ENCODE measurements around the gene DFFB.

Gene DFFB

GRCh38 chr1:3891329-3891865 is 34.1 kb downstream of the DFFB start:
- TF ChIP-seq GATA3 (IDR thresholded peaks at IDR 0.05; ENCODE audit: low read depth, low read length) (no peak), GATA2 (IDR thresholded peaks at IDR 0.05; ENCODE audit: low read depth, low read length) (no peak)

DNA sequence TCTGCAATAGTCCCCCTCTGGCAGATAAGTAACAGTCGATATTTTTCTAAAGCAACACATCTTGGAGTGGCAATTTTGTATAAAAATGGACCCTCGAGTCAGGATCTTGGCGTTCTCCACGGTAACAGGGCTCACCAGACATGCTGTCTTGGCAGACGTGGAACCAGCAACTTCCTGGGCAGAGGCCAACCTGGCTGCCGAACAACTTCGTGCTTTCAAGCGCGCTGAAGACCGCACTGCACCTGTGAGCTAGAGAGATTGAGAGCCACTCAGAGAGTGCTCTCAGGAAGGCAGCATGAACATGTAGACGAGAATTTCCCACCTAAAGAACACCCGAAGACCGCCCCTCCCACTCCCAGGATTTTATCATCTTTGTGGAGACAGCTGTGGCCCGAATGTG is 35.5 kb downstream of the DFFB start:
- TF ChIP-seq GATA3 (IDR thresholded peaks at IDR 0.05; ENCODE audit: low read depth, low read length) (no peak), GATA2 (IDR thresholded peaks at IDR 0.05; ENCODE audit: low read depth, low read length) (no peak)

- TF ChIP-seq GATA3 (IDR thresholded peaks at IDR 0.05; ENCODE audit: low read depth, low read length) (no peak), GATA2 (IDR thresholded peaks at IDR 0.05; ENCODE audit: low read depth, low read length) (no peak)
Observed at GRCh38 chr1:3893190-3893589, 35.9 kb downstream of the DFFB start.

DNA sequence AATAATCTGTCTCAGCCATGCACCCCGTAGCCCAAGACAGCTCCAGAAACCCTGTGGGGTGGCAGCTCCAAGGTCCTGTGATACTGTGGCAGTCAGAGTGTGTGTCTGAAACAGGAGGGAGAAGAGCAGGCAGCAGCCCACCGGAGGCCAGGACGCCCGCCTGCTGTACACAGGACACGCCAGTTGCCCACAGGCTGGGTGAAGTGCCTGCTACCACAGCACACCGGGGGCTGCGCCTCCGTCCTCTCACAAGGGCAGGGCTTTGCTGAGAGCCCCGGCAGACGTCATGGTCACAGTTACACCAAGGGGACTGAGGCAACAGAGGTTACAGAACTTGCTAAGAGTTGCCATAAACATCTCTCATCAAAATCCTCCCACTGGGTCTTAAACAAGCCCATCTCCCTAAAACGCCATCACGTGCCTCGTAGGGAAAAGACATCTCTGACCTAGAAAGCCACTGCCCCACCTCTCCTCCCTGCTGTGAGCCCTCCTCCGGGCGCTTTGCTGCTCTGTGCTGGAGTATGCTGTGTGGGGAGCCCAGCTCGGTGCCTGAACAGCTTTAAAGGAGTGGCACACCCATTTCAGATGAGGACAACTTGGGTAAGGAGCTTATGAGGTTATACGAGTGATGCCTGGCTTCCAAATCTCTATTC is 37.5 kb downstream of the DFFB start:
- TF ChIP-seq GATA2 (IDR thresholded peaks at IDR 0.05; ENCODE audit: low read depth, low read length) (no peak), GATA3 (IDR thresholded peaks at IDR 0.05; ENCODE audit: low read depth, low read length) (no peak)

DNA sequence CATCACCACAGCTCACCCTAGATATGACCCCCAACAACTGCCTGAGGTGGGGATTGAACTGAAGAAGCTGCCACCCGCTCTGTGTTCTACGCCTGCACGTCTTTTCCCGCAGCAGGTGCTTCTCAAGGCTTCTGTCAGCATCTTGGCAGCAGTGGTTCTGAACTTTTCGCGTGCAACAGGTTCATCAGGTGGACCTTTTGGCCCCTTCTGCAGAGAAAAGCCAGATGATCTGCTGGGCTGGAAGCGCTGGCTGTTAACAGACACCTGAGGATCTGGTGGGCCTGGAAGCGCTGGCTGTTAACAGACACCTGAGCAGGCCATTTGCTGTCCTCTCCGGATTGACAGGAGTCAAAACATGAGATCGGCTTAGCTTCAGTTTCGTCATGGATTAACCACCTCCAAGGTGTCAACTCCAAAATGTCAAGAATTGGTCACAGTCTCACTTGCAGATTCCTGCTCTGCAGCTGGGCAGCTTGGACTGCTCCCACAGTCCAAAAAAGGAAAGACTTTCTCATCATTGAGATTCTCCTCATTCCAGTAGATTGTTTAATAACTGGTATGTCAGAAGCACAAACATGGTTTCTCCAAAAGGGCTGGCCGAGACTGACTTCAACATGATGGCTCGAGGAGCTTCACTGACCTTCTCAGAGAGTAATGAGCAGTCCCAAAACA is 38.1 kb downstream of the DFFB start:
- TF ChIP-seq GATA2 (IDR thresholded peaks at IDR 0.05; ENCODE audit: low read depth, low read length) (no peak), GATA3 (IDR thresholded peaks at IDR 0.05; ENCODE audit: low read depth, low read length) (no peak)

GRCh38 chr1:3895951-3896325 is 38.7 kb downstream of the DFFB start:
- TF ChIP-seq GATA2 (IDR thresholded peaks at IDR 0.05; ENCODE audit: low read depth, low read length) (no peak), GATA3 (IDR thresholded peaks at IDR 0.05; ENCODE audit: low read depth, low read length) (no peak)

GRCh38 chr1:3896396-3897000 is 39.2 kb downstream of the DFFB start:
- TF ChIP-seq GATA3 (IDR thresholded peaks at IDR 0.05; ENCODE audit: low read depth, low read length) (no peak), GATA2 (IDR thresholded peaks at IDR 0.05; ENCODE audit: low read depth, low read length) (no peak)

DNA sequence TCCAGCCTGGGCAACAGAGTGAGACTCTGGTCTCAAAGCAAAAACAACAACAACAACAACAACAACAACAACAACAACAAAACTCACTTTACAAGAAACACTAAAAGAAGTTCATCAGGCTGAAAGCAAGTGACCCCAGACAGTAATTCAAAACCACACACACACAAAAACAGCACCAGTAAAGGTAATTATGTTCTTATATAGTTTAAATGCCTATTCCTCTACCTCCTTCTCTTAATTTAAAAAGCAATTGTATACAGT is 41.1 kb downstream of the DFFB start:
- TF ChIP-seq GATA2 (IDR thresholded peaks at IDR 0.05; ENCODE audit: low read depth, low read length) = no peak
- no peak for TF ChIP-seq GATA3 (IDR thresholded peaks at IDR 0.05; ENCODE audit: low read depth, low read length)

DNA sequence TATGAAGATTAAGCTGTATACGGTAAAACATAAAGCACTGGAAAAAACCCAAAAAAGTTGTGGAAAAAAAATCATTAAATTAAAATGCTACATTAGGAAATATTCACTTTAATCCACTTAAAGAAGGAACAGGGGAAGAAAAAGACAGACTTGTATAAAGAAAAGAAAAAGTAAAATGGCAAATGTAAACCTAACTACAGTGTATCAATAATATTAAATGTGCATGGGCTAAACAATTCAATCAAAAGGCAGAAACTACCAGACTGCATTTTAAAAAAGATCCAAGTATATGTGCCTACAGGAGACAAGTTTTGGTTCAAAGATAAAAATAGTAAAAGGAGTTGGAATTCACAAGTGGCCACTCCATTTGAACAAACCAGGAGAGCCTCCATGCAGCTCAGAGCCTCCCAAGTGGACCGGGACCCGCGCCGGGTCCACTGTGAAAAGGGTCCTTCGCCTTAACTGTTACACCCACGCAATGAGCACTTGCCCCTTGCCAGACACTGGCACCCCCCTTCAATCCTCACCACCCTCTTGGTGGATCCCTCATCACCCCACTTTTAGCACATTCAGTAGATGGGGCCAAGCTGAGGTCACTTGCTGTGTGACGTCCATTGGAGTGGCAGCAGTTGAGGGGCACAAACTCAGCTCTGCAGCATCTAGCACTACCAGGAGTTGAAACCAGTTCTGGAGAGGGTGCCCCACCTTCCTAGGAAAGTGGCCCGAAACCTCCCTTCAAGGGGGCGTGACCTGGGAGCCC is 41.9 kb downstream of the DFFB start:
- TF ChIP-seq GATA3 (IDR thresholded peaks at IDR 0.05; ENCODE audit: low read depth, low read length) (no peak), GATA2 (IDR thresholded peaks at IDR 0.05; ENCODE audit: low read depth, low read length) (no peak)

- TF ChIP-seq GATA2 (IDR thresholded peaks at IDR 0.05; ENCODE audit: low read depth, low read length) (no peak), GATA3 (IDR thresholded peaks at IDR 0.05; ENCODE audit: low read depth, low read length) (no peak)
Observed at GRCh38 chr1:3899754-3900149, 42.5 kb downstream of the DFFB start.

DNA sequence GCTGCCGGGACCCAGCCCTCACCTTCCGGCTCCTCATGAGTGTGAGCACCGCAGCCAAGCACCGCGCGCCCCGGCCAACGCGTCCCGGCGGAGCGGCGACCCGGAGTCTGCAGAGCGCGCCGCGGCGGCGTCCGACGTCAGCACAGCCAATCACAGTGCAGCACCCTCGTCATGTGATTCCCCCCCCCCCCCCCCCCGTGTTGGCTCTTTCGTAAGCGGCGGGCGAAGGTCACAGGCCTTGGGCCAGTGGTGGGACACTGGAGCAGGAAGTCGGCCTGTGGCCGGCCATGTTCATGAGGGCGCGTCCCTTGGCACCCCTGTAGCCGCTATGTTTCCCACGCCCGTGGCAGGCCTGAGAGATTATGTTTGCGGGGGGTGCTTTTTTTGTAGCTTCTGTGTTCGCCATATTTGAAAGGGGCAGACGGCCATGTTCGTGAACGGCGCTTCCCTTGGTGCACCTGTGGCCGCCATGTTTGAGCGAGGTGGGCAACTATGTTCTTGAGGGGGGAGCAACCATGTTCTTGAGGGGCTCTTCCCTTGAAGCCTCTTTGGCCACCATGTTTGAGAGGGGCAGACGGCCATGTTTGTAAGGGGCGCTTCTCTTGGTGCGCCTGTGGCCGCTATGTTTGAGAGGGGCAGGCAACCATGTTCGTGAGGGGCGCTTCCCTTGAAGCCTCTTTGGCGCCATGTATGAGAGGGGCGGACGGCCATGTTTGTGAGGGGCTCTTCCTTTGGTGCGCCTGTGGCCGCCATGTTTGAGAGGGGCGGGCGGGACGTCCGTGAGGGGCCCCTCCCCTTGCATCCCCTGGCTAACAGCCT is 43.1 kb downstream of the DFFB start, which contains the start of gene C1orf174:
Gene C1orf174, minus strand, starts transcription at position 123 of the 819 bp plus-strand sequence. Its CDS starts 86 bp downstream, at position 37.
- TF ChIP-seq GATA2 (IDR thresholded peaks at IDR 0.05; ENCODE audit: low read depth, low read length) (no peak), GATA3 (IDR thresholded peaks at IDR 0.05; ENCODE audit: low read depth, low read length) (no peak)

DNA sequence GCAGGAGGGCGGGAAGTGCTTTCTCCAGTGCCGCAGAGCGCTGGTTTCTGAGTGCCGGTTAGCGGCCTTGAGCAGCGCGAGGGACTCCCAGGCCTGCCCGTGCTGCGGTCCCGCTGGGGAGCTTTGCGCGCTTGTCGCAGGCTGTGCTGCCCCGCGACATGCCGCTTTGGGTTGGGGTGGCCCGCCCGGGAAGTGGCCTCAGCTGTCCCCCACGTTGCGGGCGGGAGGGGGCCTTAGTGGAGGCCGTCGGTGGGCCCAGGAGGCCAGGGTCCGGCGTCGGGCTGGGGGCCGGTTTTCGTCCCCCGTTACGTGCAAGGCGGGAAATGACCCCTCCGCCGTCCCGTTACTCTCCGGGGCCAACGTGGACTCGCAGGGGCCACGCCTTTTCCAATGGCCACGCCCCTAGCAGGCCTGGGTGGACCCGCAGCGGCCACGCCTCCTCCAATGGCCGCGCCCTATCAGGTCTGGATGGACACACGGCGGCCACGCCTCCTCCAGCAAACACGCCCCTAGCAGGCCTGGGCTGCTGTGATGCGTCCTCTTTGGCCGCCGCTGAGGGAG is 43.8 kb downstream of the DFFB start:
- TF ChIP-seq GATA2 (IDR thresholded peaks at IDR 0.05; ENCODE audit: low read depth, low read length) (no peak), GATA3 (IDR thresholded peaks at IDR 0.05; ENCODE audit: low read depth, low read length) (no peak)

- TF ChIP-seq GATA2 (IDR thresholded peaks at IDR 0.05; ENCODE audit: low read depth, low read length) (no peak), GATA3 (IDR thresholded peaks at IDR 0.05; ENCODE audit: low read depth, low read length) (no peak)
Observed at GRCh38 chr1:3902111-3902511, 44.8 kb downstream of the DFFB start.
